Middle frontal gyrus (tissue), 1 donor: ENCODE data around the gene HBG2.
"Not testable (repeated sequence)": the region's sequence is repeated elsewhere in the genome, so short reads cannot be mapped to it uniquely, and the experiment has no call there.

Experiments
- DNase-seq: peaks from one replicate; pipeline ENCODE4 v3.0.0-alpha.2; 2015; ENCODE audit warnings: low spot score; ENCODE audit errors: extremely low spot score

Gene HBG2

GRCh38 chr11:5282628-5283027 is 28.0 kb upstream of the HBG2 start:
- no peak for DNase-seq

- DNase-seq = no peak
These were observed 27.0 kb upstream of the HBG2 start for GRCh38 chr11:5281596-5281995.

- DNase-seq = no peak
These were observed 26.1 kb upstream of the HBG2 start for GRCh38 chr11:5280582-5281102.

- no peak for DNase-seq
These were observed 25.0 kb upstream of the HBG2 start for GRCh38 chr11:5279471-5280090.

- no peak for DNase-seq
These were observed 23.3 kb upstream of the HBG2 start for GRCh38 chr11:5277807-5278382.

GRCh38 chr11:5276697-5277096 is 22.1 kb upstream of the HBG2 start:
- DNase-seq = no peak

GRCh38 chr11:5275369-5276110 is 21.0 kb upstream of the HBG2 start:
- DNase-seq = no peak

GRCh38 chr11:5274395-5274794 is 19.8 kb upstream of the HBG2 start:
- no peak for DNase-seq

GRCh38 chr11:5272395-5273017 is 17.9 kb upstream of the HBG2 start:
- DNase-seq = no peak

- no peak for DNase-seq
These were observed 15.2 kb upstream of the HBG2 start, which contains the start of gene HBE1 for GRCh38 chr11:5269715-5270147. Gene HBE1, minus strand, starts transcription at chr11:5269945. Its CDS starts 55 bp downstream, at chr11:5269890.

GRCh38 chr11:5267033-5267563 is 12.5 kb upstream of the HBG2 start:
- no peak for DNase-seq

- DNase-seq = no peak
These were observed 12.0 kb upstream of the HBG2 start for GRCh38 chr11:5266609-5267008.

GRCh38 chr11:5265832-5266231 is 11.3 kb upstream of the HBG2 start:
- no peak for DNase-seq

- DNase-seq = no peak
These were observed 4.1 kb upstream of the HBG2 start for GRCh38 chr11:5258543-5259262.

GRCh38 chr11:5257296-5257695 is 2.7 kb upstream of the HBG2 start:
- no peak for DNase-seq

- DNase-seq = not testable (repeated sequence)
These were observed 558 bp downstream of the HBG2 start for GRCh38 chr11:5254023-5254422.

GRCh38 chr11:5253440-5253839 is 1.1 kb downstream of the HBG2 start:
- not testable (repeated sequence) for DNase-seq

- no peak for DNase-seq
These were observed 1.7 kb downstream of the HBG2 start for GRCh38 chr11:5252919-5253265.

GRCh38 chr11:5252192-5252918 is 2.2 kb downstream of the HBG2 start:
- no peak for DNase-seq

- DNase-seq = no peak
These were observed 2.8 kb downstream of the HBG2 start for GRCh38 chr11:5251746-5252145.
